ENCODE results near the gene PAQR5.

DNA sequence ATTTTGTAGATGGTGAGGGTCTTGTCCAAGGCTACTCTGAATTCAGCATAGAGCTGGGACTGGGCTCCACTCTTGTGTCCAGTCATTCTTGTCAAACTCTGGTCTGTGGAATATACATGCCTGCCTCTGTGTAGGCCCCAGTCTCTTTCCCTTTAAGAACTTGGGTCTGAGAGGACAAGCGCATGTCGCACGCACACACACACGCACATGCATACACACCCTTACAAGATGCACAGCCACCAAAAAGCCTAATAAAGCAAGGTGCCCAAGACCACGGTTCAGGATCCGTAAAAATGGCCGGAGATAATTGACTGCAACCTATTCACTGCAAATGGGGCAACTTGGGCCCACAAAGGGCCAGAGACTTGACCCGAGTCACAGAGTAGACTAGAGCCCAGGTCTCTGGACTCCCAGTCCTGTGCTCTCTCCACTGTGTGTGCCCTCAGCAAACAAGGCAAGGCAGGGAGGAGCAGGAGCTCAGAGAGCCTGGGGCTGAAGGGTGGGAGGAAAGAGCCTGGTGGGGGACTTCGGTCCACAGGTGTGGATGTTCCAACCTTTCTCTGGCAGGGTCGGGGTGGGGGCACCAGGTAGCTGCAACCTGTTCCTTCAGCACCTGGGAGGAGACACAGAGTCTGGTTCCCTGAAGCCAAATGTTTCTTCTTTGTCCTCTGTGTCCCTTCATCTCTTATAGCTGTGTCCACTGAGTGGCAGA lies 914 bp upstream of the PAQR5 start:
- TF ChIP-seq POLR2A (IDR thresholded peaks at IDR 0.05) (no peak), CTCF (IDR thresholded peaks at IDR 0.05 in 8 of 11, conservative IDR thresholded peaks at IDR 0.05 in 3 of 11) (no peak), POLR2AphosphoS5 (IDR thresholded peaks at IDR 0.05) (no peak)
